Amygdala (tissue), 56 donors: Measurements from ENCODE around the gene CAMTA1.
"Not testable (repeated sequence)": the region's sequence is repeated elsewhere in the genome, so short reads cannot be mapped to it uniquely, and the experiment has no call there.

Source experiments
- DNase-seq, 56 donors: peaks; one replicate each; lab custom pipeline; 2025; lab: John Stamatoyannopoulos, UW

Gene CAMTA1

DNA sequence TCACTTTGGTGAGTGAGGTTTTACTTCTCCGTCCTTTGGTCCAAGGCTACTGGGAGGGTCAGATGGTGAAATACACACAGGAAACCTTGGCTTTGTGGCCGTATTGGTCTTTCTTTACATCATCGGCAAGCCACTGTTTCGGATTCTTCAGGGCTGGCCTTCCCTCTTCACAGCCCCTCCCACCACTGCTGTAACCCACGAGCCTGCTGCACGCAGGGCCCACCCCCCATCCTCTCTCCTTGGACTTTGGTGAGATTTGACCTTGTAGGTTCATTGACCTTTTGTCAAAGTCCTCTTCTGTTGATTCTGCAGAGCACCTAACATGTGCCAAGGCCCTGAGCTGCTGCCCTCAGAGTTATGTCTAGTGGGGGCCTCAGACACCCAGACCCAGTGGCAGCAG is 328.6 kb downstream of the CAMTA1 start:
- DNase-seq, result no peak

DNA sequence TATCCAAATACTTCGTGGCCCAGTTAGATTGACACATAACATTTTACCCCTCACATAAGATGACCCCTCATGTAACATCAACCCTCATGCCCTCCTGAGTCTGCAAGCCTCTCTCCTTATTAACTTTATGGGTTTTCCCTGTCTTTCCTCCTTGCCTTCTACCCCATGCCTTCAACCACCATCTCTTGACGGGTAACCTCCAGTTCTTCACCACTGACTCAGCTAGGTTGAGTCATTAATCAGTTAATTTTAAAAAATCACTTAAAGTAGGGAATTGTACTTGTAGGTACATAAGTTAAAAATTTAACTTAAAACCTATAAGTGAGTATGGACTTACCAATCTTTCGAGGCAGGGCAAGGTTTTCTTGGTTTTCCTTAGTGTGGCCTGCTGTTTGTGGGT is 330.7 kb downstream of the CAMTA1 start:
- DNase-seq, result no peak

DNA sequence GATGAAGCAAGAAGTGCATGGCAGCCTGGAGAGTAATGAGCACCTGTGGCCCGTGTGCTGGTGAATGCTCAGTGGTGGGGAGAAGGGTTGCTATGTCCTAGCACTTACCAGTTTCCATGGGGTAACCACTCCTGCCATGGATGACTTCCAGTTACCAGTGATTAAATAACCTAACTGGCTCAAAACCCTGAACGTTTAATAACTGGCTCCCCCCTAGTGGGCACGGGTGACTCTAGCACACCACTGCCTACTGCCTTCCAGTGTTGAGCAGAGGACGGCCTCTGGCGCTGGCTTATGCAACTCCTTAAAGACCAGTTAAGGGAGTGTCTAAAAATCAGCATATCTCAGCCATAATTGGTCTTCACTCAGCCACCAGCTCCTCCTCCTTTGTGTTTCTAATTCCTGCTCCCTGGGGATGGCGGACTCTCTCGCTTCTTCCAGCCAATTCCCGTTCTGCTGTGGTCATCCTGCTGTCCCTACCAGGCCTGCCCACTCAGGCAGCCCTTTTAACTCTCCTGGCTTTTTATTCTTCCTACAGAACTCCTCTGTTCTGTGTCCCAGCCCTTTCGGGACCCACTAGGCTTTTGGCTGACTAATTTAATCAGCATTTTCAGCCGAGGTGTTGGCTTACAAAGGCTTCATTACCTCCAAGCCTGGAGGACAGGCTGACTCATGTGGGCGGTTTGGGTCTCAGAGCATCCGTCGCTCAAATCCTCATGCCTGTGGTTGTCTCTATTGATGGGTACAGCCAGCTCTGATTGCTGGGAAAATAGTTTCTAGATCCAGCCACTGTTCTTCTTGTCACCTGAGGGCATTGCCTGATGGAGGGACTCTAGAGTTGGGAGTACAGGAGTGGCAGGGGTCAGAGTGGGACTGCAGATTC is 332.4 kb downstream of the CAMTA1 start:
- peak in 5 of 56 donors; percentile 6 to 64 (median 26) for DNase-seq

DNA sequence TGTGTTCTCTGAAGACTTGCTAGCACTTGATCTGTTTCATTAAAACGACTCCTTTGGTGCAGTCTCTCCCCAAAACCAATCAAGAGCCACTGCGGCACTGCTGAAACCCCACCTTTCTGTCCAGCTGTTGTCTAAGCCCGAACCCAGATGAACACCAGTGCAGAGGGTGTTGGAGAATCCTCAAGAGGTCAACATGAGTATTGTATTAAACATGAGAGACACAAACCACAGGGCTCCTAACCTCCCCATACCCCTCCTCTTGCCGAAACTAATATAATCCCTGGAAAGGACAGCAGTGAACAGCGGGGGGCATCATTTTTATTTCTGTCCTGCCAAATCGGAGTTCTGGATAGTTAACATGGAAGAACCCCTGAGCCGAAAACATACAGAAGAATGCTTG is 333.9 kb downstream of the CAMTA1 start:
- no peak for DNase-seq

DNA sequence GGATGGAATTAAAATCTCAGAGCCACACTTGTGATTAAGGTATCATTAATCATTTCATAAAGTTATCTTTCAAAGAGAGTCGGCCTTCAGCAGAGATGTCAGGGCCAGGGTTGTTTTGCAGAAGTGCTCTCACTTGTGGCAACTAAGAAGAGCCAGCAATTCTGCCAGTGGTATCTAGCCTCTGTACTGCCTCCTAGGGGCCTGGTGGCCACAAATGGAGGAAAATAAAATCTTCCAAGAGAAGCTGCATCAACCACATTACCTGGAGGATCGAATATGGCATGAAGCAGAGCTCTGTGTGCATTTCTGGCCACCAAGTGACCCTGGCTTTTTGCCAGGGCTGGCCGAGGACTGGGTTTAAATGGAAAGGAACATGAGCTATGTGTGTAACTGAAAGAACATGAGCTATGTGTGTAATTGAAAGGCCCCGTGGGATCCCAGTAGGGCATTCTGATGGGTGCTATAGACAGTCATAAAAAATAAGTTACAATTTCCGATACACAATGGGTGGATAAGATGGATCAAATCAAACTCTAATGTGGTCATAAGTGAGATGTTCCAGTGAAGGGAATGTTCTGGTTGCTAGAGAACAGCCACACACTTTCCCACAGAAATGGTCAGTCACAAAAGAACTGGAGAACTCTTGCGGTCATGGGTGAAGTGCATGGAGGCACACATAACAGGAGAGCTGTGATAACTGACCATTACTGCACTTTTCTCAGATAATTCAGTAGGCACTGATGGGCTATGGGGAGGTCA is 335.8 kb downstream of the CAMTA1 start:
- DNase-seq, result no peak

DNA sequence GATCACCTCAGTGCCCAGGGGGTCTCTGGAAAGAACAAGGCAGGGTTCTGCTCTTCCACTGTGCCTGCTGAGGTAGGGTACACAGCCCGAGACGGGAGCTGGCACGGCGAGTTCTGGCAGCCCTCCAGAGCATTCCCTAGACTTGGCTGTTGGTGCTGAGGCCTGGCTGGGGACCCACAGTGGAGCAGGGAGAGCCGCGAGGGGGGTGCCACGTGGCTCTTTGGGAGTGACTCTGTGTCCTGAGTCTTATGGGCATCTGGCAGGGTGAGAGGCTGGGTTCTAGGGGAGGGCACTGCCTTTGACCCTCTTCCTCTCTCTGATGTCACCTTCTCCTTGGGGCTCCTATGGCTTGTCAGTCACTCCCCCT is 336.4 kb downstream of the CAMTA1 start:
- DNase-seq, result peak in 47 of 56 donors; percentile 2 to 77 (median 45)

DNA sequence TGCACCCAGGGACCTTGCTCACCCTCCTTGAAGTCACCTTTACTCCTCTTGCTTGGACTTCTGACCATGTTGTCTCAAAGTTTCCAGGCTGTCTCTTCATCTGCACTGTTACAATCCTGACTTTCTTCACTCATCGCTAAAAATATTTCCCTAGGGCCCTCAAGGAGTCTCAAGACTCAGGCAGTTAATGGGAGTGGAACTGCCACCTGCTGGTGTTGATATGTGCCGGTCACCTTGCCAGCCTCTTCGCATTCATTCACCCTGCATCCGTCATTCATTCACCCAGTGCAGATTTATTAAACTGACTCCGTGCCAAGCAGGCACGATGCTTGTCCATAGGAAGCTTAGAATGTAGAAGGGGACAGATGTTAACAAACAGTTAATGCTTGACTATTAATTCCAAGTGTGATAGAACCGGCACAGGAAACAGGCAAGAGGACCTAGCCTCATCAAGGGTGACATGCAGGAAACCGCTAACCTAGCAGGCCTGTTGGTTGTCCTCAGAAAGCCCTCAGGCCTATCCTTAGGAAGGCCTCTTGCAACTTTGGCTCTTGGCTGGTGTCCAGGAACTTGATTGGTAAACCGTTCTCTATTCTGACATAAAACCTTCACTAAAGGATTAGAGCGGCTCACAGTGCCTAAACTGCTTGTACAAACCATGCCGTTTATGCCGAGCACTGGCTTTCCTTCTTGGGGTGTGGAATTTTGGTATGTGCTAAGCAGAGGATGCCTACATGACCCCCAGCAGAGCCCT is 342.2 kb downstream of the CAMTA1 start:
- no peak for DNase-seq

DNA sequence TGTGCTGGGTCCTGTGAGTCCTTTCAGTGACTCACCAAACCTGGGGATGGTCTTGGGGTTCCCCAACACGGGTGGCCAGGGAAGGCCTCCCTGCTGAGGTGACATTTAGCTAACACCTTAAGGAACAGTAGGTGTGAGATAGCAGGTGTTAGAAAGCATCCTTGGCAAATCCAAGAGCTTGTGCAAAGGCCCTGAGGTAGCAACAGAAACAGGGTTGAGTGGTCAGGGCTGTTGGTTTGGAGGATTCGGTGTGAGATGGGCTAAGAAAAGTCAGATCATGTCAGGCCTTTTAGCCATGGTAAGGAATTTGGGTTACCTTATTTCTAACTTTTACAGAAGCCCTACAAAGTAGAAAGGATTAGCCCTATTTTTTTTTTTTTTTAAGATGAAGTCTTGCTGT is 343.0 kb downstream of the CAMTA1 start:
- no peak for DNase-seq

DNA sequence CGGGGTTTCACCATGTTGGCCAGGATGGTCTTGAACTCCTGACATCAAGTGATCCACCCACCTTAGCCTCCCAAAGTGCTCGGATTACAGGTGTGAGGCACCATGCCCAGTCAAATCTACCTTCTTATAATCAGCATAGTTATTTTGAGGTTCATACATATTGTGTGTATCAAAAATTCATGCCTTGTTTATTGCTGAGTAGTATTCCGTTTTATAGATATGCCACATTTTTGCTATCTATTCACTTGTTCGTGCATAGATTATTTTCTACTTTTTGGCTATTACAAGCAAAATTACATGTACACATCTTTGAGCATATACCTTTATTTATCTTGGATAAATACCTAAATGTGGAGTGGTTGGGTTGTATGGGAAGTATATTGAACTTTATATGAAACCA is 344.9 kb downstream of the CAMTA1 start:
- no peak for DNase-seq

DNA sequence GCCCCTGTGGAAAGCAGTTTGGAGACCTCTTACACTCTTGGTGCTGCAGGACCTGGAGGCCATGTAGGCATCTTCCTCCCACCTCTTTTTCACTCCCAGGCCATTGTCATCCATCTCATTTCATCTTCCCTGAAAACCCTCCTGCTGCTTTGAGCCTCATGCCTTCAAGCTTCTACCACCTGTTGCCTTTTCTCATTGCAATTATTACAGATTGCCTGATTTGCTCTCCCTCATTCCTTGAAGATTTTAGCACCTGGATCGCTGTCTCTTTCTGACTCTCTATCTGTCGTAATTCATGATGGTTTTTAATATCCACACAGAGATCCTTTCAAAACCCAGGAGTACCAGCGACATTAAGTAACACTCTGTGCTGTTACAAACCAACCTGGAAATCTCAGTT is 350.2 kb downstream of the CAMTA1 start:
- DNase-seq, result no peak

DNA sequence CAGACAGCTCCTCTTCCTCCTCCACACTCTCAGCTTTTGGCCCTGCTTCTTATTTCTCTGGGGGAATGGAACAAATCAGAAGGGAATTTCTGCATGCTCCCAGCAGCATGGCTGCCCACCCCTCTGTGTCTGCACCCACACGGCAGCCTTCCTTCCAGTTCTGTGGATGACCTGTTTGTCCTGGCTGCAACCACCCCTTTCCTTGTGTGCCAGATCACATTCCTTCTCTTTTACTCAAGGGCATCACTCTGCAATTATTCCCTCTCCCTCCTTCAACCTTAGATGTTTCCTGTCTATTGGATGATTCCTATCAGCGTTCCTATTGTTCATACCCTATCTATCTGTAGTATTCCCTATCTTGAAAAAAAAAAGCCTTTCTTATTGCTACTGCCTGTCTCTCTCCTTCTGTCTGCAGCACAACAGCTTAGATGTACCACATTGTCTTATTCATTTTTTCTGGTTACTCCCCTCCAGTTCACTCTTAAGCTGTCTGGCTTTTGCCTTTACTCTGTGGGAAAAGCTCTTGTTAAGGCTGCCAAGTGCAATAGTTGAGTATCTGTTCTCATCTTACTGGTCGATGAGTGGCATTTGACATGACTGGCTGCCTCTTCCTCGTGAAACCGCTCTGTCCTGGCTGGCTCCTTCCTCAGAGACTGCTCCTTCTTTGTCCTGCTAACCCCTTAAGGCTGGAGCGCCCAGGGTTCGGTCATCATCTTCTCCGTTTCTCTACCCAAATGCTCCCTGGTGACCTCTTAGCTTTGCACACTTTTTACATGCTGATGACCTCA is 351.1 kb downstream of the CAMTA1 start:
- DNase-seq, result no peak

DNA sequence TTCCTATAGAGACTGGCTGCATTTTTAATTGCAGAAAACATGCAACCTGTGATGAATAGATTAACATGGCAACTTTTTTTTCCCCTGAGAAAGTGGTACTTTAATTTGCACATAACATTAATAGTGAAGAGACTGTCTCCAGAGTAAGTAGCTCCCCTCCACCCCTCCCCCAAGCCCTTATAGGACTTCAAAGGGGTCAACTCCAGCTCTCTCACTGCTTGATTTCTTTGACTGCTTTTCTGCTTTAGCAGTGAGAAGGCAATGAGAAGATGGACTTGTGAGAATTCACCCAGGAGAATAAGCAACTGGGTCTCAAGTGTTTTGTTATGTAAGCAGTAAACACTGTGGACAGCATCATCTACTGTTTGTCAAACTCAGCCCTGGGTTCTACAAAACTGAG is 355.0 kb downstream of the CAMTA1 start:
- no peak for DNase-seq

DNA sequence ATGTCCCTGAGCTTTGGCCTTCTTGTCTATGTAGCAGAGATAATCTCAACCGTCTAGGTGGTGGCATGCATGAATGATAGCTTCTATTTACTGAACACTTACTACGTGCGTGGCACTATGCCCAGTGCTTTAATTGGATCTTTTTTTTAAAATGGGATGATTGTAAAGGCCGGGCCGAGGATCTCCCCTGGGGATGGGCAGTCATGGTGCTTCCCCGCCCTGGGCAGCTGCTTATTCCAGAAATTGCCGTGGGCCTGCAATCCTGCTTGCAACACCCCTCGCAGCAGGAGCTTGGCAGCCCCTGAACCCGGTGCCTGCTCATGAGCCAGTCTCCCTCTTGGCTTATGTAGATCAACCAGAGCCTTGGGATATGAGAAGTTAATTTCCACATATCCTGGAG is 360.7 kb downstream of the CAMTA1 start:
- DNase-seq, result no peak

DNA sequence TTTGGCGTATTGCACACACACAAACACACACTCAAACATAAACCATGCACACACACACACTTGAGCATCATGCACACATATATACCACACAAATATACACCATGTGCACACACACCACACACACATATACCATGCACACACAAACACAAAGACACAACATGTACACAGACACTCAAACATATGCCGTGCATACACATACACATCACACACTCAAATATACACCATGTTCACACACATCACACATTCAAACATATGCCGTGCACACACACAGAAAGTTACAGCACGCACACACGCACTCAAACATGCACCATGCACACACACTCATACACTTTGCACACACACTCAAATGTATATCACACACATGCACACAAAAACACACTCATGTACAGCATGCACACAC is 361.5 kb downstream of the CAMTA1 start:
- no peak for DNase-seq

DNA sequence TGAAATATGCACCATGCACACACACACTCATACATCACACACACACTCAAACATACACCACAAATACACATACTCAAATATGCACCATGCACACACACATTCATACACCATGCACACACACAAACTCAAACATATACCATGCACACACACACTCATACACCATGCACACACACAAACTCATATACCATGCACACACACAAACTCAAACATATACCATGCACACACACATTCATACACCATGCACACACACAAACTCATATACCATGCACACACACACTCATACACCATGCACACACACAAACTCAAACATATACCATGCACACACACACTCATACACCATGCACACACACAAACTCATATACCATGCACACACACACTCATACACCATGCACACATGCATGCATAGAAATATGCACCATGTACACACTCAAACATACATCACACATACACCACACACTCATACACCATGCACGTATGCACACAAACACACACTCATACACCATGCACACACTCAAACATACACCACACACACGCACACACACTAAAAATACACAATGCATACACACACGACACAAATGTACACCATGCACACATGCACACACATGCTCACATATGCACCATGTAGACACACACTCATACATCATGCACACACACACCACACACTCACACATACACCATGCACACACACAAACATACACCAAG is 362.5 kb downstream of the CAMTA1 start:
- not testable (repeated sequence) for DNase-seq

DNA sequence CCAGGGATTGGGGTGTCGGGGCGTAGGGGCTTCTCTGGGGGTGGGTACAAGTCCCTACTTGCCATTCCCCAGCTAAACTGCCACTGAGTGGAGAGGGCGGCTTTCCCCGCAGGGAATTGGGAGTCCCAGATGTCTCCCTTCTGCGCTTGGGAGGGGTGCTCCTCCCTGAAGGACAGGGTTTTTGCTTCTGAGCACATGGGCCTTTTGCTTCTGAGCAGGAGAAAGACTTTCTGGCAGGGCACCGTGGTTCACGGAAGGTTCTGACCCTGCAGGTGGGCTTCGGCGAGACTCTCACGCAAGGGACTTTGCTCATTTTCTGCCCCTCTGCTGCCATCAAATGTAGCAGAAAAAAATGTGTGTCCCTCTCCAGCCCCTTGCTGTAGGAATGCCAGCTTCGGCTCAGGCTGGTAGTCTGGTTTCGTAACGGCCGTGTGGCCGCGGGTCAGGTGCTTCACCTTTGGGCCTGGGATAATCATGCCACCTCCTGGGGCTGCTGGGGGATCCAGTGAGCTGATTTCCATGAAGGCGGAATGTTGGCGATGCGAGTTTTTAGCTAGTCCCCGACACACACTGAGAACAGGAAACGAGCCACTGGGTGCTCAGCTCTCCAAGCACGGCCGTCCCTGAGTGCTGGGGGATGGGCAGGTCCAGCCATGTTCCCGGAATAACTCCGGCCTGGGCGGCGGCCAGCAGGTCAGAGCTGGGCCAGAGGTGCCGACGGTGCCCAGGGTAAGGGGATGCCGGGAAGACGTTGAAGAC is 364.0 kb downstream of the CAMTA1 start:
- peak in 26 of 56 donors; percentile 8 to 67 (median 24) for DNase-seq

DNA sequence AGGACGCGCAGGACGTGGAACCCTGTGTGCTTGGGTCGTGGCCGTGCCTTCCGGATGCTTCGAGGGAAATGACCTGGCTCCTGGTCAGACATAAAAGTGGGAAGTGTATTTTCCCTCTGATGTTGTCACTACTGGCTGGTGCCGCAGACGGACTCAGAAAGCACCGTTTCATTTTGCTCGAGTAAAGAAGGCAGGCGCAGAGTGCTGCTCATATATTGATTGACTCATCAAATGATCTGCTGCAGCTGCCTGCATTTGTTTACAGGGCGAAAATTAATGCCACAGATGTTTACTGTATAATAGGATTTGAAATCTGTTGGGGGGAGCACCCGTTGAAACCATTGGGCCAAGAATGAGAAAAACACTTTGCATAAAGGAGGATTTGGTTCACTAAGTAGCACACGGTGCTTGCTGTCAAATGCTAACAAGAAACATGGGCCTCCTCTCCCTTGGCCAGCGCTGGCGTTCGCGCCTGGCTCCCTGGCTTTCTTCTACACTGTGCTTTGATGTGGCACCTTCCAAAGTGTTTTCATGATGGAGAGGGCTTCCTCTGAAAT is 365.5 kb downstream of the CAMTA1 start:
- DNase-seq, result no peak

DNA sequence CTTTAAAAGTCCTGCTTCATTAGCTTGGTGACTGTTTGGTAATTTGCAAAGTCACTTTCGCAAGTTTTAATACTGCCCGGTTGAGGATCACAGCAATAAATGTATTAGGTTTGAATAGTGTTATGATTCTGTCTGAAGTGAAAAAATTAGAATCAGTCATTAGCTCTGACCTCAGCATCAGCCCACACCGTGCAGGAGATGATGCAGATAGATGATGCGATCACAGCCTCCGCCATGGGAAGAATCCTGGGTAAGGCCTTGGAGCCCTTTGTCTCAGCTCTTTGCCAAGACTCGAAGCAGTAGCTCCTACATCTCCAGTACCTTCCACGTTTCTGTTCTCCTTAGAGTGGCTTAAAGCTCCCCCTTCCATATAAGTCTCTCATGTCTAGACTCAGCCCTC is 366.7 kb downstream of the CAMTA1 start:
- DNase-seq, result no peak

DNA sequence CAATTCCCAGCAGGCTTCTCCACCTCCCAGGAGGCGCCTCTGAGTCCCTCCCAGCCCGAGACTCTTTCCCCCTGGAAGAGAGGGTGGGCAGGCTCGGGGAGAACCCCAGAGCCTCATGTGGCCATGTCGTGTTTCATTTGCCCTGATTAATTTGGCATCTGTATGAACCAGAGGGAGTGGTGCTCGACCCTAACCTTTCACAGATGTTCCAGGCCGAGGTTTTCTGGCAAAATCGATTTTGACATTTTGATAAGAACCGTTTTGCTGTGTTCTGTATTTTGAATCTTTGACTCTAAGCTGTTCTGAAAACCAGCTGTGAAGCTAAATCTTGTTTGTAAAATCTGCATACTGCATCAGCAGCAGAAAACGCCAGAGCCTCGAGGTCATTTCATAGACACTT is 367.4 kb downstream of the CAMTA1 start:
- DNase-seq, result no peak
